NCI-H2227 (cell line): ENCODE results near the gene MAN2A1.
A peak's percentile ranks its signal among the peaks of the same experiment; 100 is the strongest.

Experiments
- DNase-seq: peaks from one replicate; lab custom pipeline; 2025; ENCODE audit not compliant: unreplicated experiment; lab: John Stamatoyannopoulos, UW

MAN2A1 gene

DNA sequence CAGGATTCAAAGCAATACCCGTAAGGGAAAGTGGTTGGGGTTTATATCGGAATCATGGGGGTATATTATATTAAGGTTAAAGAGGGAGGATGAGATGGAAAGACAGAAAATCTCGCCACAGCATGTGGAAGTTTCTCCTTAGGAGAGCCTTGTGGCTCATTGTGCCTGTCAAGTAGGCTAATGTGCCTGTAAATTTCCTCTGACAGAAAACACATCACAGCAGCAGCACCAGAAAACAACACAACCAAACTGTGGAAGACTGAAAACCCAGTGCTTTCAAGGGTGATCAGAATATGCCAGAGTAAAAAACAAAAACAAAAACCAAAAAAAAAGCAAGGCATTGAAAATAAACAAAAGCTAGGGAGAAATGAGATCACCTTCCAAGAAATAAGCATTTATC, 11.3 kb upstream of the MAN2A1 start:
- no peak for DNase-seq

- no peak for DNase-seq
These were observed 8.0 kb upstream of the MAN2A1 start for GRCh38 chr5:109681763-109682162.

DNA sequence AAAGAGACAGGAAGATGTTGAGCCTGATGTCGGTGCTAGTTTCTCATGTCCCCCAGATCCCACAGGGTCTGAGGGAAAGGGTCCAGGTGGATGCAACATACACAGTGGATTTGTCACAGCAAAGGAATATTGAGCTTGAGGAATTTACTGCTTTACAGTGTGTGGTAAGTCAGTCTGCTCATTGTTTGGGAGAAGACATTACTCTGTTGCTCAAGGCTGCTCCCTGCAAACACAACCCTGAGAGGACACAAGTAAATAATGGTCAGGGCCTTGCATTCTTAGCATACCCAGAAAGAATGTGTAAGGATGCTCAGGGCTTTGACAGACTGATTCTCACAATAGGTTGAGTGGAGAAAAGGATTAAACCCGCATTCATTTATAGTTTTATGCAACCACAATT, 7.3 kb upstream of the MAN2A1 start:
- no peak for DNase-seq

- DNase-seq, result no peak
These were observed 3.8 kb upstream of the MAN2A1 start for GRCh38 chr5:109685916-109686315.

DNA sequence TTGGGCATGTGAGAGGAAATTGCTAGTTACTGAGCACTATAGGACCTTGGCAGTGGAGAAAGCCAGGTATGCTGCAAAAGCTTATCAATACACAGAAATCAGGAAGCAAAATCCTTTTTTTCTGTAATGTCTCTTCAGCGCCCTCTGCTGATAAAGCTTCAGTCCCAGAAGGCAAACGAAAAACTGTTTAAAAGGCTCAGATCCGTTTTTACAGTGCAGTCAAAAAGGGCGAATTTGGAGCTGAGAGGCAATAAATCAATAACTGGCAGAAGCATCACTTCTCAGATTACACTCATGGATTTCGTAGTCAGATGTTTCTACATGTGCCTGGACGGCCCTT, 1.1 kb upstream of the MAN2A1 start:
- peak; percentile 54 for DNase-seq

GRCh38 chr5:109688970-109689739, 572 bp upstream of the MAN2A1 start:
- peak; percentile 91 for DNase-seq

DNA sequence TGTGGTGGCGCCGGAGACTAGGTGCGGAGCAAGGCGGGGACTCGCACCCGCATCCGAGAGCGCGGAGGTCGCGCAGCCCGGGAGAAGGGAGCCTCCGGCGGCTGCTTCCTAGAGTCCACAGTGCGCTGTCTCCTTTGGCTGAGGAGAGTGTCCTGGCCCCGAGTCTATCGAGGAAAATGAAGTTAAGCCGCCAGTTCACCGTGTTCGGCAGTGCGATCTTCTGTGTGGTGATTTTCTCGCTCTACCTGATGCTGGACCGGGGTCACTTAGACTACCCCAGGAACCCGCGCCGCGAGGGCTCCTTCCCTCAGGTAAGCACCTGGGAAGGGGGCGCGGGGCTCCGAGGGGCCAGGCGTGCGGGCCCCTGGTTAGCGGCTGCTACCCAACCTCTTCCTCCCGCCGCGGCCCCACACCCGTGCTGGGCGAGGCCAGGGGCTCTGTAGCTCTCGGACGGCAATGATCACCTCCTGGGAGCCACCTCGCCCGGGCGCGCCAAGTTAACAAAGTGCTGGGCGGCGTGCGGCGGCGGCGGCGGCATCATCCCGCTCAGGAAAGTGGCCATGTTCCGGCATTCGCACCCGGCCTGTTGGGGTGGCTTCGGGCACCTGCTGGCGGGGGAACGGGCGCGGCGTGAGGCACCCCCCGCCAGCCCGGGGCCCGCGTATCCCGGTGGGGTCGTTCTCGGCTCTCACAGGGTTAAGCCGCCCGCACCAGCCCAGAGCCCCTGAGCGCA, 681 bp downstream of the MAN2A1 start:
- DNase-seq, result peak; percentile 34

GRCh38 chr5:109690975-109691574, 1.3 kb downstream of the MAN2A1 start:
- DNase-seq, result peak; percentile 25

DNA sequence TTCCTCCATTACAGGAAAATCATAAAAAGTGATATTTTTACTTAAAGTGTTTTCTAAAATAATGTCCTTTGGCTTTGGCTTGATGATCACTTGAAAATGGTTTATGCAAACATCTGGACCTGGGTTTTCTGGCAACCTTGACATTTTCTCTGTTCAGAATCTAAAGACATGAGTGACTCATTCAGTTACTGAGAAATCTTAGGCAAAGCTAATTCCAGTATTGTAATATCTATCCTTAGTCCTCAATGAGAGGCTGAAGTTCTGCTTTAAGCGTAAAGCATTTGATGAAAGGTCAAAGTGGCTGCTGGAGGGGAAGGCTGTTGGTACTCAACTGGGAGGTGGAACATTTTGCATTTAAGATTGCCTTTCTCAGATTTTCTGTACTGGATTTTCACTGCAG, 2.3 kb downstream of the MAN2A1 start:
- DNase-seq, result no peak

GRCh38 chr5:109692852-109693251, 3.1 kb downstream of the MAN2A1 start:
- no peak for DNase-seq

GRCh38 chr5:109693535-109694400, 4.0 kb downstream of the MAN2A1 start:
- DNase-seq, result no peak

- no peak for DNase-seq
These were observed 4.7 kb downstream of the MAN2A1 start for GRCh38 chr5:109694451-109694891.

GRCh38 chr5:109695005-109695926, 5.5 kb downstream of the MAN2A1 start:
- no peak for DNase-seq

DNA sequence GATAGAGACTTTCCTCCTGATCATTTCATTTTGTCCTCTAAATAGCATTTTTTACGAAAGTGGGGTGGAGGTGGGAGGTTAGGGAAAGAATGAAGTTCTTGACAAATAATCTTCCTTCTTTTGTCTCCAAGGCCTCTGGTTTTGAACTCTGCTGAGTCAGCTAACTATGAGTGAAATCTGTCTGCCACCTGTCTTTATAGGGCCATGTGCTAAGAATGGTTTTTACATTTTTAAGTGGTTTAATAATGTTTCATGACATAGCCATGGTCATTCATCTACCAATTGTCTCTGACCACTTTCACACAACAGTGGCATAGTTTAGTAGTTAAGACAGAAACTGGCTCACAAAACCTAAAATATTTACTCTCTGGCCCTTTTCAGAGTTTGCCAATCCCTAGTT, 7.6 kb downstream of the MAN2A1 start:
- no peak for DNase-seq

DNA sequence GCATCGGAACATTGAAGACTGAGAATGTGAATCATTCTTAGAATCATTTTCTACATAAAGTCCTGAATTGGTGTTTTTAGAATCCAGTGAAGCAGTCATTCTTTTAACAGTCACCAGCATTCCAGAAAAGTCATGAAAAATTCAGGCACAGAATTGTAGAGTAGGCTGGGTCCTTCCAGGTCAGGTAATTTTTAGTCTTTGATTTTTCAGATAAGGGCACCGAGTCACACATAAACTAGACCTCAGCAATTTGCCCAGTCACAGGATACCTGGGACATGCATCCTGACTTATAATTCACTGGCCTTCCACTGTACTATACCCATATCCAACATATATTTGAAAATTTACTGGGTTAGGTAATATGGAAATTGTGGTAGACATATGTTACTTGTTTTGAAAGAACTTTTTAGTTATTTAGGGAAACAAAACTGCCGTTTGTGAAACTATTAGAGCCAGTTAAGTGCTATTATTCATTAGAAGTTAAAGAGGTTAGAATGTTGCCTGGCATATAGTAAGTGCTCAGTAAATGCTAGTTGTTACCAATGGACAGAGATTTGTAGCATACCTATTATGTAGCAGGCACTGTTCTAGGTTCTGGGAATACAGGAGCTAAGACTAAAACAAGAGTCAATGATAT, 10.9 kb downstream of the MAN2A1 start:
- no peak for DNase-seq

- DNase-seq, result no peak
These were observed 11.5 kb downstream of the MAN2A1 start for GRCh38 chr5:109701252-109701651.

DNA sequence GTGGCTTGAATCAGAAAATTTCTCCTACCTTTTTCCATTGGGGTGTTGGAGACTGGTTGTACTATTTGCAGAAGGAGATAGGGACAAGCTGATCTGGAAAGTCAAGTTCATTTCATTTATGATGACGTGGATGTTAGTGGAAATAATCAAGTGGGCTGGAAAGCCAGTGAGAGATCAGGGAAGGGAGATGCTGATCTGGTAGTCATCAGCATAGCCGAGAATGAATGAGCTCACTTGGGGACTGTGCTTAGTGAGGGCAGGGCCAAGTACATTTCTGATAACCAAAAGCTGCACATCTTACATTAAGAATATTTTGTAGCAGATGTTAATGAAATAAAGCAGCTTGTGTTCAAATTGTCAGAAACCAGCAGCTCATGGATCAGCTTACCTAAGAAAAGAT, 12.1 kb downstream of the MAN2A1 start:
- DNase-seq, result no peak

- DNase-seq, result no peak
These were observed 13.4 kb downstream of the MAN2A1 start for GRCh38 chr5:109703166-109703565.

- DNase-seq, result no peak
These were observed 14.1 kb downstream of the MAN2A1 start for GRCh38 chr5:109703829-109704228.
